KG1 (cell line): ENCODE measurements around the gene ZWINT.

ENCODE experiments used
- DNase-seq: peaks from one replicate; lab custom pipeline; 2025; lab: John Stamatoyannopoulos, UW

Gene ZWINT

GRCh38 chr10:56360967-56361612 lies at the start of gene ZWINT:
TSS of gene ZWINT (minus strand) at chr10:56361259. CDS start at chr10:56361236, 23 bp downstream.
- peak; percentile 82 for DNase-seq

GRCh38 chr10:56383806-56384205 lies 22.7 kb upstream of the ZWINT start:
- no peak for DNase-seq

GRCh38 chr10:56370217-56371113 lies 9.4 kb upstream of the ZWINT start:
- DNase-seq = no peak

GRCh38 chr10:56360583-56360966 lies 484 bp downstream of the ZWINT start:
- no peak for DNase-seq

GRCh38 chr10:56359837-56360236 lies 1.2 kb downstream of the ZWINT start:
- no peak for DNase-seq

- DNase-seq = no peak
Measured at GRCh38 chr10:56357018-56357417, 4.0 kb downstream of the ZWINT start.

GRCh38 chr10:56351909-56352630 lies 9.0 kb downstream of the ZWINT start:
- DNase-seq = no peak

GRCh38 chr10:56349611-56350010 lies 11.4 kb downstream of the ZWINT start:
- no peak for DNase-seq

- DNase-seq = no peak
Measured at GRCh38 chr10:56348101-56348500, 13.0 kb downstream of the ZWINT start.

GRCh38 chr10:56346845-56347415 lies 14.1 kb downstream of the ZWINT start:
- DNase-seq = no peak

GRCh38 chr10:56341612-56342011 lies 19.4 kb downstream of the ZWINT start:
- no peak for DNase-seq

- DNase-seq = no peak
Measured at GRCh38 chr10:56329961-56330360, 31.1 kb downstream of the ZWINT start.

- no peak for DNase-seq
Measured at GRCh38 chr10:56327118-56327517, 33.9 kb downstream of the ZWINT start.

- no peak for DNase-seq
Measured at GRCh38 chr10:56319386-56319785, 41.7 kb downstream of the ZWINT start.

GRCh38 chr10:56318816-56319215 lies 42.2 kb downstream of the ZWINT start:
- no peak for DNase-seq

GRCh38 chr10:56317603-56318002 lies 43.5 kb downstream of the ZWINT start:
- no peak for DNase-seq

GRCh38 chr10:56316603-56317002 lies 44.5 kb downstream of the ZWINT start:
- DNase-seq = no peak
